Stimulated activated CD8-positive, alpha-beta memory T cell treated with anti-CD3 and anti-CD28 coated beads, Interleukin-4, amount 100 ng/mL, for 24 hours (primary cell): ENCODE data around the gene BCAP31.
A peak's percentile ranks its signal among the peaks of the same experiment; 100 is the strongest.
"Not testable (repeated sequence)": the region's sequence is repeated elsewhere in the genome, so short reads cannot be mapped to it uniquely, and the experiment has no call there.

Experiments
- DNase-seq: peaks from one replicate; pipeline ENCODE4 v3.0.0-alpha.2; 2020; ENCODE audit warnings: low read depth

BCAP31 gene

GRCh38 chrX:153734871-153735270 is 10.7 kb upstream of the BCAP31 start:
- DNase-seq, result no peak

GRCh38 chrX:153733651-153734240 is 9.6 kb upstream of the BCAP31 start:
- no peak for DNase-seq

- DNase-seq, result no peak
Observed at GRCh38 chrX:153732401-153732800, 8.2 kb upstream of the BCAP31 start.

GRCh38 chrX:153731845-153732215 is 7.6 kb upstream of the BCAP31 start:
- DNase-seq, result no peak

GRCh38 chrX:153731117-153731844 is 7.1 kb upstream of the BCAP31 start:
- DNase-seq, result no peak

- DNase-seq, result not testable (repeated sequence)
Observed at GRCh38 chrX:153730115-153730514, 5.9 kb upstream of the BCAP31 start.

GRCh38 chrX:153728951-153729631 is 4.9 kb upstream of the BCAP31 start:
- DNase-seq, result no peak

- DNase-seq, result no peak
Observed at GRCh38 chrX:153728095-153728494, 3.9 kb upstream of the BCAP31 start.

- DNase-seq, result no peak
Observed at GRCh38 chrX:153727123-153727931, 3.1 kb upstream of the BCAP31 start.

GRCh38 chrX:153726286-153727122 is 2.3 kb upstream of the BCAP31 start:
- no peak for DNase-seq

- no peak for DNase-seq
Observed at GRCh38 chrX:153725832-153726285, 1.7 kb upstream of the BCAP31 start.

GRCh38 chrX:153725039-153725831 is 1.0 kb upstream of the BCAP31 start:
- no peak for DNase-seq

GRCh38 chrX:153723351-153724251 is 586 bp downstream of the BCAP31 start:
- peak; percentile 48 for DNase-seq

GRCh38 chrX:153722704-153723350 is 1.4 kb downstream of the BCAP31 start:
- DNase-seq, result no peak

- no peak for DNase-seq
Observed at GRCh38 chrX:153719701-153720100, 4.5 kb downstream of the BCAP31 start.

- no peak for DNase-seq
Observed at GRCh38 chrX:153719238-153719637, 4.9 kb downstream of the BCAP31 start.

GRCh38 chrX:153717445-153717844 is 6.7 kb downstream of the BCAP31 start:
- DNase-seq, result no peak

GRCh38 chrX:153714256-153714655 is 9.9 kb downstream of the BCAP31 start:
- no peak for DNase-seq
